HCT116 (cell line): Measurements from ENCODE around the gene DPYSL4. TPM values are rescaled to one million over a fixed set of nuclear protein-coding genes. Genes with fewer than 3 reads are reported as not detected.

Experiments
- ATAC-seq: fragments of 200-7000 bp; cut with Tn5 transposase; 2 replicates; pipeline ENCODE4 v1.9.1; 2020; ENCODE audit warnings: mild to moderate bottlenecking, moderate library complexity
- BruUV-seq: library from RNA; stranded (reverse); fragments of 400-500 nt; replicated peaks from 2 replicates; lab custom pipeline; 2021; lab: Mats Ljungman, UMichigan
- CTCF ChIA-PET: fragments of 300-600 bp; sonication (Branson Sonifier 250); formaldehyde crosslinking; loops from one replicate; lab custom pipeline; 2021; ENCODE audit warnings: antibody characterized with exemption; lab: Charles Lee
- POLR2A ChIA-PET: fragments of 300-600, 350-600 bp; sonication (Branson Sonifier 250); formaldehyde crosslinking; loops from one replicate; lab custom pipeline; 2021; ENCODE audit warnings: antibody characterized with exemption; lab: Charles Lee
- RAD21 ChIA-PET, 2 experiments: fragments of 300-600 bp; sonication (Branson Sonifier 250); formaldehyde crosslinking; loops; one replicate each; lab custom pipeline; 2023; ENCODE audit warnings: low total read pairs in 2 of 2; ENCODE audit not compliant: uncharacterized antibody in 2 of 2, unreplicated experiment in 2 of 2, low non-redundant PET in 1 of 2; lab: Charles Lee
- DNase-seq: peaks from one replicate; pipeline ENCODE4 v3.0.0-alpha.2; 2010; ENCODE audit warnings: low read depth, low spot score
- H2AFZ ChIP-seq: fragments of 200-600 bp; shearing (Covaris generic), sonication (generic); 2 replicates; pipeline ENCODE4 v1.6.1; 2017; ENCODE audit warnings: low read depth, mixed run types, mixed read lengths, antibody characterized with exemption, low read length; ENCODE audit not compliant: poor library complexity, severe bottlenecking
- H3K27ac ChIP-seq: 2 replicates; pipeline ENCODE4 v1.5.1; 2012; ENCODE audit warnings: low read depth, low read length
- H3K27me3 ChIP-seq: fragments of 200-600 bp; sonication (generic); 2 replicates; pipeline ENCODE4 v1.6.1; 2016; ENCODE audit warnings: mixed run types, low read length, mixed read lengths; ENCODE audit not compliant: insufficient read depth
- H3K36me3 ChIP-seq, 2 experiments: fragments of 200-500 bp in 1 of 2; fragments of 200-600 bp in 1 of 2; sonication (Bioruptor generic) in 1 of 2; sonication (generic) in 1 of 2; 2 replicates each; pipeline versions ENCODE4 v1.5.1 to v1.6.1; 2014 to 2016; ENCODE audit warnings: low read length in 2 of 2, inconsistent platforms in 1 of 2, mixed read lengths in 1 of 2, mixed run types in 1 of 2; ENCODE audit not compliant: insufficient read depth in 2 of 2, control insufficient read depth in 1 of 2
- H3K4me1 ChIP-seq, 2 experiments: fragments of 200-600 bp in 1 of 2; sonication (generic) in 1 of 2; 2 replicates each; pipeline versions ENCODE4 v1.5.1 to v1.6.1; 2012 to 2017; ENCODE audit warnings: low read length in 2 of 2, inconsistent platforms in 1 of 2, mild to moderate bottlenecking in 1 of 2, mixed read lengths in 1 of 2, mixed run types in 1 of 2, moderate library complexity in 1 of 2; ENCODE audit not compliant: insufficient read depth in 2 of 2, control insufficient read depth in 1 of 2
- H3K4me2 ChIP-seq: fragments of 200-600 bp; sonication (generic); 2 replicates; pipeline ENCODE4 v1.6.1; 2017; ENCODE audit warnings: mixed run types, low read length, mixed read lengths
- H3K4me3 ChIP-seq, 2 experiments: fragments of 200-600 bp in 1 of 2; sonication (generic) in 1 of 2; replicated peaks in 1 of 2; 2 replicates each; pipeline ENCODE4 v1.5.1; 2011 to 2016; ENCODE audit warnings: low read length in 2 of 2, control low read depth in 1 of 2, low read depth in 1 of 2, mild to moderate bottlenecking in 1 of 2, mixed read lengths in 1 of 2, mixed run types in 1 of 2
- H3K79me2 ChIP-seq: fragments of 200-600 bp; sonication (generic); 2 replicates; pipeline ENCODE4 v1.6.1; 2017; ENCODE audit warnings: mild to moderate bottlenecking, mixed run types, low read length, moderate library complexity, mixed read lengths; ENCODE audit not compliant: insufficient read depth
- H3K9ac ChIP-seq: fragments of 200-600 bp; sonication (generic); 2 replicates; pipeline ENCODE4 v1.6.1; 2016; ENCODE audit warnings: low read length, mixed read lengths
- H3K9me2 ChIP-seq: fragments of 200-600 bp; sonication (generic), shearing (Covaris generic); 2 replicates; pipeline ENCODE4 v1.6.1; 2017; ENCODE audit warnings: mixed run types, mild to moderate bottlenecking, moderate library complexity; ENCODE audit not compliant: insufficient read depth
- H3K9me3 ChIP-seq, 2 experiments: fragments of 200-500 bp in 1 of 2; fragments of 200-600 bp in 1 of 2; sonication (Bioruptor generic) in 1 of 2; sonication (generic) in 1 of 2; 2 replicates each; pipeline ENCODE4 v1.6.1; 2014 to 2017; ENCODE audit warnings: low read length in 2 of 2, mixed read lengths in 2 of 2, inconsistent platforms in 1 of 2, low read depth in 1 of 2, mild to moderate bottlenecking in 1 of 2, mixed run types in 1 of 2, moderate library complexity in 1 of 2; ENCODE audit not compliant: control insufficient read depth in 1 of 2, insufficient read depth in 1 of 2
- H4K20me1 ChIP-seq: fragments of 200-600 bp; sonication (generic), shearing (Covaris generic); 2 replicates; pipeline ENCODE4 v1.6.1; 2017; ENCODE audit warnings: mixed run types, mild to moderate bottlenecking, moderate library complexity; ENCODE audit not compliant: insufficient read depth
- CBX3 ChIP-seq: IDR thresholded peaks from 2 replicates; pipeline ENCODE4 v1.6.1; 2012; ENCODE audit warnings: low read depth
- ELF1 ChIP-seq: IDR thresholded peaks from 2 replicates; pipeline ENCODE4 v1.6.1; 2012; ENCODE audit warnings: low read depth, borderline replicate concordance
- MAX ChIP-seq: IDR thresholded peaks from 2 replicates; pipeline ENCODE4 v1.6.1; 2012
- POLR2AphosphoS5 ChIP-seq: IDR thresholded peaks from 2 replicates; pipeline ENCODE4 v1.6.1; 2011; ENCODE audit warnings: mild to moderate bottlenecking, low read depth, low read length, moderate library complexity
- TCF7L2 ChIP-seq: IDR thresholded peaks from 2 replicates; pipeline ENCODE4 v1.7.0; 2011; ENCODE audit warnings: borderline replicate concordance, inconsistent platforms; ENCODE audit not compliant: insufficient read depth, insufficient read length; ENCODE audit errors: extremely low read depth
- ZFX ChIP-seq: fragments of 450-650 bp; IDR thresholded peaks from 2 replicates; pipeline ENCODE4 v1.6.1; 2017
- intact Hi-C: fragments of 100-400 bp; cut with micrococcal nuclease; formaldehyde crosslinking; loops from 2 replicates; pipeline ENCODE4 v1.10.0; 2022
- total RNA-seq: library from RNA; stranded (reverse); gene quantifications from one replicate; pipeline ENCODE4 v1.2.1, GENCODE V29; 2021; ENCODE audit not compliant: unreplicated experiment
- TF ChIP-seq, protein P1 (sequence below), 3 experiments: fragments of 200-600 bp in 1 of 3; sonication (generic) in 1 of 3; IDR thresholded peaks in 2 of 3; conservative IDR thresholded peaks in 1 of 3; 2 replicates each; pipeline ENCODE4 v1.5.1; 2012 to 2017; ENCODE audit warnings: low read depth in 2 of 3, low read length in 2 of 3, antibody characterized with exemption in 1 of 3, borderline replicate concordance in 1 of 3, control low read depth in 1 of 3, mild to moderate bottlenecking in 1 of 3, mixed read lengths in 1 of 3, mixed run types in 1 of 3, moderate library complexity in 1 of 3; ENCODE audit not compliant: insufficient read depth in 1 of 3
- TF ChIP-seq, protein P2 (sequence below): IDR thresholded peaks from 2 replicates; pipeline ENCODE4 v1.6.1; 2012; ENCODE audit warnings: low read depth

Gene DPYSL4
- total RNA-seq, 1 experiment from 2014 or later, result 5.4 TPM

DNA sequence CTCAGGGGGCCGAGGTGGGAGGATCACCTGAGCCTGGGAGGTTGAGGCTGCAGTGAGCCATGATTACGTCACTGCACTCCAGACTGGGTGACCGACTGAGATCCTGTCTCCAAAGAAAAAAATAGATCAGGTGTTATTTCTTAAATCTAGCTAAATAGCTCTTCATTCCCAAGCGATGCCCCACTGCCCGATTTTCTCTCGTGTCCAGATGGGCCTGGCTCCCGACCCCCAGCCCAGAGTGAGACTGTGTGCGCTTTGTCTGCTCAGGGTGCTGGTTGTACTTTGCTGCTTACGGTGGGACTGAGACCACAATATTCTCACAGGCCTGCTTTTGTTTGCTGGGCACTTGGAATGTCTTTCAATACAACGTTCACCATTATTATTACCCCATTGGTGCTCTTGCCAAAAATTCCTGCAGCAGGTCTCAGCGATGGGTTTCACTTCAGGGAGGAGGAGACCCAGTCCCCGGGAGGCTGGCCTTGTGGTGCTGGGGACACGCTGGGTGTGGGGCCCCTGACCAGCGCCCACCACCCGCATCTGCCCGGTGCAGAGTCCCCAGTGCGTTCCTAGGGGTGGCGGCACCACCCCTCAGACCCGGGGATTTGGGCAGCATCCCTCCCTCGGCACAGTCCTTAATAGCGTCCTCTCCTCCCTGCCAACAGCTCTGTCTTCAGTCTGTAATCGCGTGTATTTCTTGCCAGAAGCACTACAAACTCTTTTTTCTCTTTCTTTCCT is 20.4 kb upstream of the DPYSL4 start:
- Histone ChIP-seq H3K27ac (no peak overlapping the region), H4K20me1 (no peaks in the 10 kb centered on the region), H3K79me2 (no peaks in the 10 kb centered on the region), H3K27me3 (no peaks in the 10 kb centered on the region), H3K9me2 (no peaks in the 10 kb centered on the region), H2AFZ (no peak overlapping the region), H3K4me2 (no peak overlapping the region), H3K9ac (no peak overlapping the region), H3K36me3 (no peaks in the 10 kb centered on the region), H3K4me3 (no peak overlapping the region), H3K4me1 (peaks cover 17 to 42% of the 10 kb centered on the region in 2 experiments; a peak in 3 of 4 replicates), H3K9me3 (no peaks in the 10 kb centered on the region)
- DNase-seq (no peak), ATAC-seq (no peak)
- intact Hi-C loops, result no loop called here
- ChIA-PET POLR2A (no interaction called here), RAD21 (no interaction called here), CTCF (no interaction called here)
- TF ChIP-seq POLR2AphosphoS5 (no peak), ZFX (no peak), CBX3 (no peak)
- TF ChIP-seq, protein P1, sequence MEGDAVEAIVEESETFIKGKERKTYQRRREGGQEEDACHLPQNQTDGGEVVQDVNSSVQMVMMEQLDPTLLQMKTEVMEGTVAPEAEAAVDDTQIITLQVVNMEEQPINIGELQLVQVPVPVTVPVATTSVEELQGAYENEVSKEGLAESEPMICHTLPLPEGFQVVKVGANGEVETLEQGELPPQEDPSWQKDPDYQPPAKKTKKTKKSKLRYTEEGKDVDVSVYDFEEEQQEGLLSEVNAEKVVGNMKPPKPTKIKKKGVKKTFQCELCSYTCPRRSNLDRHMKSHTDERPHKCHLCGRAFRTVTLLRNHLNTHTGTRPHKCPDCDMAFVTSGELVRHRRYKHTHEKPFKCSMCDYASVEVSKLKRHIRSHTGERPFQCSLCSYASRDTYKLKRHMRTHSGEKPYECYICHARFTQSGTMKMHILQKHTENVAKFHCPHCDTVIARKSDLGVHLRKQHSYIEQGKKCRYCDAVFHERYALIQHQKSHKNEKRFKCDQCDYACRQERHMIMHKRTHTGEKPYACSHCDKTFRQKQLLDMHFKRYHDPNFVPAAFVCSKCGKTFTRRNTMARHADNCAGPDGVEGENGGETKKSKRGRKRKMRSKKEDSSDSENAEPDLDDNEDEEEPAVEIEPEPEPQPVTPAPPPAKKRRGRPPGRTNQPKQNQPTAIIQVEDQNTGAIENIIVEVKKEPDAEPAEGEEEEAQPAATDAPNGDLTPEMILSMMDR (IDR thresholded peaks at IDR 0.05 in 2 of 3, conservative IDR thresholded peaks at IDR 0.05 in 1 of 3; ENCODE audit: borderline replicate concordance in 1 of 3, insufficient read depth in 1 of 3, low read depth in 2 of 3, low read length in 2 of 3), result no peak
- no TSS peak for BruUV-seq

DNA sequence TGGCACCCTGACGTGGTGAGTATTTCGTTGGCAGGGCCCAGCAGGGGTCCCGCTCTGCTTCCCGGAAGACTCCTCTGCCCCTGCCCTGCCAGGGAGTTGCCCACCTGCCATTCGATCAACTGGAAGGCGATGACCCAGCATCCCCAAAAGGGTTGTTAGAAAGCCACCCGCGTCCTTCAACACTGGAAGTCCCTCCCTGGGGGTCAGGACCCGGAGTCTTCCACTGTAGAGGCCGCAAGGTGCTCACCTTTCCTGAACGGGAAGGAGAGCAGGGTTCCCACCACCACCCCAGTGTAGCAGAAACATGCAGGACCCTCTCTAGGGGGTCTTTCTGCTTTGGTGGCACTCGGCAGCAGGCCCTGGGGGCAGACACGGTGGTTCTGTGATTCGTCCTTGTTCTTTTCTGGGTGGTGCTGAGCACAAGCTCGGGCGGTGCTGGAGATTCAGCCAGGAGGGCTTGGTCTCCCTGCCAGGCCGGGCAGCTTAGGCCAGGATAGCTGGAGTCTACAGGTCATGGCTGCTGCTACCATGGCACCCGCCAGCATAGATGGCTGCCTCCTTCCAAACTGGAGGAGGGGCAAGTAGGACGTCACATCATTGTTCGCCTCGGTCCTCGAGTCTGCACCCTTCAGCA is 19.6 kb upstream of the DPYSL4 start:
- no peak overlapping the region for H3K9ac ChIP-seq
- H3K9me2 ChIP-seq, result no peaks in the 10 kb centered on the region
- DNase-seq, result no peak
- ChIA-PET POLR2A (no interaction called here), CTCF (no interaction called here), RAD21 (no interaction called here)
- peaks cover 17 to 37% of the 10 kb centered on the region in 2 experiments; a peak in 3 of 4 replicates for H3K4me1 ChIP-seq
- no peaks in the 10 kb centered on the region for H3K27me3 ChIP-seq
- no peaks in the 10 kb centered on the region for H4K20me1 ChIP-seq
- no peaks in the 10 kb centered on the region for H3K36me3 ChIP-seq
- no peak overlapping the region for H3K27ac ChIP-seq
- no peaks in the 10 kb centered on the region for H3K9me3 ChIP-seq
- H3K4me3 ChIP-seq, result no peak overlapping the region
- no peak for ATAC-seq
- no TSS peak for BruUV-seq
- H3K79me2 ChIP-seq, result no peaks in the 10 kb centered on the region
- no peak overlapping the region for H2AFZ ChIP-seq
- H3K4me2 ChIP-seq, result no peak overlapping the region
- intact Hi-C loops, result no loop called here
- TF ChIP-seq, protein P2, sequence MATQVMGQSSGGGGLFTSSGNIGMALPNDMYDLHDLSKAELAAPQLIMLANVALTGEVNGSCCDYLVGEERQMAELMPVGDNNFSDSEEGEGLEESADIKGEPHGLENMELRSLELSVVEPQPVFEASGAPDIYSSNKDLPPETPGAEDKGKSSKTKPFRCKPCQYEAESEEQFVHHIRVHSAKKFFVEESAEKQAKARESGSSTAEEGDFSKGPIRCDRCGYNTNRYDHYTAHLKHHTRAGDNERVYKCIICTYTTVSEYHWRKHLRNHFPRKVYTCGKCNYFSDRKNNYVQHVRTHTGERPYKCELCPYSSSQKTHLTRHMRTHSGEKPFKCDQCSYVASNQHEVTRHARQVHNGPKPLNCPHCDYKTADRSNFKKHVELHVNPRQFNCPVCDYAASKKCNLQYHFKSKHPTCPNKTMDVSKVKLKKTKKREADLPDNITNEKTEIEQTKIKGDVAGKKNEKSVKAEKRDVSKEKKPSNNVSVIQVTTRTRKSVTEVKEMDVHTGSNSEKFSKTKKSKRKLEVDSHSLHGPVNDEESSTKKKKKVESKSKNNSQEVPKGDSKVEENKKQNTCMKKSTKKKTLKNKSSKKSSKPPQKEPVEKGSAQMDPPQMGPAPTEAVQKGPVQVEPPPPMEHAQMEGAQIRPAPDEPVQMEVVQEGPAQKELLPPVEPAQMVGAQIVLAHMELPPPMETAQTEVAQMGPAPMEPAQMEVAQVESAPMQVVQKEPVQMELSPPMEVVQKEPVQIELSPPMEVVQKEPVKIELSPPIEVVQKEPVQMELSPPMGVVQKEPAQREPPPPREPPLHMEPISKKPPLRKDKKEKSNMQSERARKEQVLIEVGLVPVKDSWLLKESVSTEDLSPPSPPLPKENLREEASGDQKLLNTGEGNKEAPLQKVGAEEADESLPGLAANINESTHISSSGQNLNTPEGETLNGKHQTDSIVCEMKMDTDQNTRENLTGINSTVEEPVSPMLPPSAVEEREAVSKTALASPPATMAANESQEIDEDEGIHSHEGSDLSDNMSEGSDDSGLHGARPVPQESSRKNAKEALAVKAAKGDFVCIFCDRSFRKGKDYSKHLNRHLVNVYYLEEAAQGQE, result no peak
- no peak for TF ChIP-seq TCF7L2
- no peak for TF ChIP-seq ELF1
- TF ChIP-seq MAX, result no peak
- TF ChIP-seq, protein P1 (IDR thresholded peaks at IDR 0.05 in 2 of 3, conservative IDR thresholded peaks at IDR 0.05 in 1 of 3; ENCODE audit: borderline replicate concordance in 1 of 3, insufficient read depth in 1 of 3, low read depth in 2 of 3, low read length in 2 of 3), result no peak
